ENCODE results near the gene SFMBT1. TPM values are rescaled to one million over a fixed set of nuclear protein-coding genes. Genes with fewer than 3 reads are reported as not detected.

SFMBT1 gene
- total RNA-seq, 1 experiment from 2014 or later: 14.8 TPM

GRCh38 chr3:52978109-52978754, 67.6 kb downstream of the SFMBT1 start:
- no peak overlapping the region for H3K9ac ChIP-seq (ENCODE audit: low read length)
- H3K9me2 ChIP-seq (ENCODE audit: insufficient read depth): no peaks in the 10 kb centered on the region
- H3K27me3 ChIP-seq (ENCODE audit: insufficient read depth, low read length): no peaks in the 10 kb centered on the region
- TF ChIP-seq EZH2phosphoT487 (IDR thresholded peaks at IDR 0.05; ENCODE audit: borderline replicate concordance): no peak
- TF ChIP-seq ELF1 (IDR thresholded peaks at IDR 0.05; ENCODE audit: borderline replicate concordance, low read depth): no peak
- TF ChIP-seq ZNF274 (IDR thresholded peaks at IDR 0.05; ENCODE audit: low read depth, low read length): no peak
- no peak for TF ChIP-seq CTCF (IDR thresholded peaks at IDR 0.05 in 2 of 3, conservative IDR thresholded peaks at IDR 0.05 in 1 of 3; ENCODE audit: borderline replicate concordance in 1 of 3, insufficient read depth in 1 of 3, low read depth in 2 of 3, low read length in 2 of 3)
- TF ChIP-seq CBX3 (IDR thresholded peaks at IDR 0.05; ENCODE audit: low read depth): no peak
- no peak for TF ChIP-seq CEBPB (IDR thresholded peaks at IDR 0.05; ENCODE audit: low read depth)
- RAD21 ChIA-PET (ENCODE audit: low non-redundant PET in 1 of 2, low total read pairs in 2 of 2, uncharacterized antibody in 2 of 2, unreplicated experiment in 2 of 2): no interaction called here
- DNase-seq (ENCODE audit: low read depth, low spot score) (no peak), ATAC-seq (no peak)
- no peak overlapping the region for H3K4me2 ChIP-seq (ENCODE audit: low read length)
- H3K79me2 ChIP-seq (ENCODE audit: insufficient read depth, low read length): peaks cover 36% of the 10 kb centered on the region
- H3K4me1 ChIP-seq (ENCODE audit: control insufficient read depth in 1 of 2, insufficient read depth in 2 of 2, low read length in 2 of 2): no peaks in the 10 kb centered on the region; a peak in 1 of 4 replicates
- H3K36me3 ChIP-seq (ENCODE audit: control insufficient read depth in 1 of 2, insufficient read depth in 2 of 2, low read length in 2 of 2): no peaks in the 10 kb centered on the region
- H3K4me3 ChIP-seq (replicated peaks in 1 of 2; ENCODE audit: low read depth in 1 of 2, low read length in 2 of 2): no peak overlapping the region
- no peak overlapping the region for H2AFZ ChIP-seq (ENCODE audit: low read depth, low read length, poor library complexity, severe bottlenecking)
- POLR2A ChIA-PET: no interaction called here
- H3K27ac ChIP-seq (ENCODE audit: low read depth, low read length): no peak overlapping the region
- BruUV-seq (replicated peaks): no TSS peak
- CTCF ChIA-PET: no interaction called here
- intact Hi-C loops (cut with micrococcal nuclease): no loop called here
- no peaks in the 10 kb centered on the region for H4K20me1 ChIP-seq (ENCODE audit: insufficient read depth)
- H3K9me3 ChIP-seq (ENCODE audit: control insufficient read depth in 1 of 2, insufficient read depth in 1 of 2, low read depth in 1 of 2, low read length in 2 of 2): no peaks in the 10 kb centered on the region

- Histone ChIP-seq H3K4me3 (replicated peaks in 1 of 2; ENCODE audit: low read depth in 1 of 2, low read length in 2 of 2) (no peak overlapping the region), H3K9me2 (ENCODE audit: insufficient read depth) (no peaks in the 10 kb centered on the region), H3K4me2 (ENCODE audit: low read length) (no peak overlapping the region), H3K27ac (ENCODE audit: low read depth, low read length) (no peak overlapping the region), H3K27me3 (ENCODE audit: insufficient read depth, low read length) (no peaks in the 10 kb centered on the region), H3K79me2 (ENCODE audit: insufficient read depth, low read length) (peaks cover 39% of the 10 kb centered on the region), H2AFZ (ENCODE audit: low read depth, low read length, poor library complexity, severe bottlenecking) (no peak overlapping the region), H3K36me3 (ENCODE audit: control insufficient read depth in 1 of 2, insufficient read depth in 2 of 2, low read length in 2 of 2) (peaks cover 0 to 3% of the 10 kb centered on the region in 2 experiments; a peak in 1 of 4 replicates), H3K9ac (ENCODE audit: low read length) (no peak overlapping the region), H3K4me1 (ENCODE audit: control insufficient read depth in 1 of 2, insufficient read depth in 2 of 2, low read length in 2 of 2) (no peaks in the 10 kb centered on the region; a peak in 1 of 4 replicates), H4K20me1 (ENCODE audit: insufficient read depth) (no peaks in the 10 kb centered on the region), H3K9me3 (ENCODE audit: control insufficient read depth in 1 of 2, insufficient read depth in 1 of 2, low read depth in 1 of 2, low read length in 2 of 2) (no peaks in the 10 kb centered on the region)
- no peak for DNase-seq (ENCODE audit: low read depth, low spot score)
- ChIA-PET CTCF (no interaction called here), POLR2A (no interaction called here), RAD21 (ENCODE audit: low non-redundant PET in 1 of 2, low total read pairs in 2 of 2, uncharacterized antibody in 2 of 2, unreplicated experiment in 2 of 2) (no interaction called here)
- ATAC-seq: no peak
- BruUV-seq (replicated peaks): no TSS peak
- intact Hi-C loops (cut with micrococcal nuclease): no loop called here
- no peak for TF ChIP-seq EGR1 (IDR thresholded peaks at IDR 0.05; ENCODE audit: low read depth)
These were observed 72.1 kb downstream of the SFMBT1 start for GRCh38 chr3:52973806-52974205.
